HG02870 (cell line): Measurements from ENCODE around the gene USH1C.

ENCODE experiments used
- ATAC-seq: cut with Tn5 transposase; IDR thresholded peaks from one replicate; pipeline ENCODE4 v1.9.1; 2021; ENCODE audit warnings: mild to moderate bottlenecking, moderate library complexity; ENCODE audit not compliant: unreplicated experiment

The USH1C gene

DNA sequence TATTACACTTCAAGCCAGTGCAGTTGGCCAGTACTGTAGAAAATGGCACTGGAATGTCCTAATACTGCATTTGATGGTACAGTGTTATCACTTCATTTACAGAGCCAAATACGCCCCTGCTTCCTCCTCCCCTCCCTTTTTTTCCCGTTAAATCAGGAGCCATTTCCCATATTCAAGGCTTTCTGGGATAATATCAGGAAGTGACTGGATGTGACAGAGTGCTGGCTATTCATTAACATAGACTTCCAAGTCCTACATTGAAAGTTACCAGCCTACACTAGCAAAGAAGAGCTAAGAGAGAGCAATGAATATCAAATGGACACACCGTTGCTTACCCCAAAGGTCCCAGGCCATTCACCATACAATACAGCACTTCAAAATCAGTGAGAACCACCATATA, 35.4 kb downstream of the USH1C start:
- no peak for ATAC-seq

DNA sequence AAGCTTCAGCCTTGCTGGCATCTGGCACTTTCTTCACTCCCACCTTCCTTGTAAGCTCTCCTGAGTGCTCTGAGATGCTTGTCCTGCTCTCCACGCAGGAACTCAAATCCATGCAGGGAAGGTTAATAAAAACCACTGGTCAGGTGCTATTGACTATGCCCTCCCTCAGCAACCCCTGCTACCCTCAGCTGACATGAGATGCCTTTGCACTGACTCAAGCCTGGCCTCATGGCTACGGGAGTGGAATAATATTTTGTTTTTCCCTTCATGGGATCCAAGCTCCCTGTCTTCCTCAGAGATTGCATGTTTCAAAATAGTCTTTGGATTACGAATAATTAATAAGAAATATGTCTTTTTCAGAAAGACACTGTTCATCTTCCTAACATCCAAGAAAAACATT, 35.9 kb downstream of the USH1C start:
- ATAC-seq: no peak

DNA sequence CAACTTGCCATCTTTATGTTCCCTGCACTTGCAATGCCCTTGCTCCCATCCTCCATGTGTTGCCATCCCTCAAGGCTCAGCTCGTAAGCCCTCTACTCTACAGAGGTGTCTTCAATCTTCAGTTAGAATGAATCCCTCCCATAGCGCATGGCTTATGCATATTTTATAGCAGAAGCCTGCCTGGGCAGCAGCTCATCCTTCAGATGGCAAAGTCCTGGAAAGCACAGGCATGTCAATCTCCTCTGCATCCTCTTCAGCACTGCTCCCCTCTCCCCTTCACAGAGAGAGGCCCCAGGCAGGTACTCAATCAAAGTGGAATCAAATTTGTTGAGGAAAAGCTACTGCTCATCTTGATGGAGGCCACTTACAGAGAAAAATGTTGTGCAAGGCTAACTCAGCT, 36.4 kb downstream of the USH1C start:
- no peak for ATAC-seq

DNA sequence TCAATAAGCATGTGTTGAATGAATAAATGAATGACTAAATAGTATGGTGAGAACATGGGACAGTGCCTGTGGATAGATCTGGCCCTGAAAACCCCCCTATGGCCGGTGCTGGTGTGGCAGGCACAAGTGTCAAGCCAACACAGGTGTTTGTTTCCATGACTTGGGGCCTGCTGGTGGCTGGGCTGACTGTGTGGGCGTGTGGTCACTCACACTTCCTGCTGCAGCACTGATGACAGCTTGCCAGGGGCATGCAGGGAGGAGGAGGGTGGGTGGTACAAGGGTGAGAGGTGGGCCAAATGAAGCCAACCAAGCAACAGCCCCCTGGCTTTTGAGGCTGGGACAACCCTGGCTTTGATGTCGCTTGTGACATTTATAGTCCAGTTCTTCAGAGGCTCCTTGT, 37.3 kb downstream of the USH1C start:
- no peak for ATAC-seq

DNA sequence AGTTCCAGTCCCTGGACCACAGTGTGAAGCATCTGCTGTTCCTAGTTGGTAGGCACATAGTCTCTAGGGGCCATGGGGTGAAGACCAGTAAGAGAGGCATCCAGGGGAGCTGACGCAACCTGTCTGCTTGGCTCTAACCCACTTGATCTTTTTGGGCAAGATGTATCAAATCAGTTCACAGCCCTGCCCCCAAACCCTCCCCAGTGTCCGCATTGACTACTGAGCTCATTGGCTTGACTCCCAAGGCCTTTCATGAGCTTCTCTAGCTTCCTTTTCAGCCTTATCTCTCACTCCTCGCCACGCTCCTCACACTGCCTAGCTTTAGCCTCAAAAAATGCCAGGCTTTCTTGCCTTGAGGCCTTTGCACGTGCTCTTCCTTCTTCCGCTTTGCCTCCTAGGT, 37.9 kb downstream of the USH1C start:
- no peak for ATAC-seq

DNA sequence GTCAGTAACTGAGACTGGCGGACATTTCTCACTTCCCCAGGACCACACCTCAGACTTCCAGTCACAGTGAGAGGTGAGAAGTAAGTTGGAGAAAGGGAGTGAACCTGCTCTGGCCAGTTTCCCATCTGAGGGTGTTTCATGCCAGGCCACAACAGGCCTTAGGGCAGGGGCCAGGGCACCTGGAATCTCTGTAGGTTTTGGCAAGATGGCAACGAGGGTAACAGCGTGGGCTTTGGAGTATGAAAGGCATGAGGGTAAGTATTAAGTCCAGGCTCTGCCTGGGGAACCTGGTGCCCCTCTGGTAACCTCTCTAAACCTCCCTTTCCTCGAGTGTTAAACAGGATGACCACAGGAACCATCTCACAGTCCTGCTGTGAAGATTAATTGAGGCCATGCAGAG, 39.1 kb downstream of the USH1C start:
- ATAC-seq: no peak

DNA sequence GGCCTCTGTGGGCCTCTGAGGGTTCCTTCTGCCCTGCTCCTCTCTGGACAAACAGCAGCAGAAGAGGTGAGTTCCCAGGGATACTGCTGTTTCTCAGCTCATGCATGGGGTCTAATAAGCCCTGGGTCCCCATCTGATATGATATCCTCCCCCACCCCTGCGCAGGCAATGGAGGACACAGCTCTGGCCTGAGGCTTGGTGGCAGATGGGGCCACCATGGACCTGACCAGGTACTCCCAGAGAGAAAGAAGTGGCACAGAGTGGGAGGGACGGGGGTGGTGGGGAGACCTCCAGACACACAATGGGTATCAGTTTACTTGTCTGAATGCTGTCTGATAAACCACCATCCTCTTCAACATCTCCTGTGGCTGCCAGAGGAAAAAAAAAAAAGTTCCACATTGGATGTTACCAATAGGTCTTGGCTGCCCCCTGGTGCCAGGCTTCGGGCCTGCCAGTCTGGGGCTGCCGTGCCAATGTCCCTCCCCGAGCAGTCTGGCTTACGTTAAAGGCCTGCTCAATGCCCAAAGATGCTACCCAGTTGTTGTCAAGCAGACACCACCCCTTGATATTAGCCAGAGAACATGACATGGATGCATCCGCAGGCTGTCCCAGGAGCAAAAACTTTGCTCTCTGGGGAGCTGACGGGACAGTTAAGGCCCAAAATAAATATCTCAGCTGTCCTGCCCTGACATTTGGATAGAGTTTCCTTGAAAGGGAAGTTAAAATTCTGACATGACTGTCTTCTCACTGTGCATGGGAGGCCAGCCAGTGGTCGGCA, 39.7 kb downstream of the USH1C start:
- ATAC-seq: no peak

DNA sequence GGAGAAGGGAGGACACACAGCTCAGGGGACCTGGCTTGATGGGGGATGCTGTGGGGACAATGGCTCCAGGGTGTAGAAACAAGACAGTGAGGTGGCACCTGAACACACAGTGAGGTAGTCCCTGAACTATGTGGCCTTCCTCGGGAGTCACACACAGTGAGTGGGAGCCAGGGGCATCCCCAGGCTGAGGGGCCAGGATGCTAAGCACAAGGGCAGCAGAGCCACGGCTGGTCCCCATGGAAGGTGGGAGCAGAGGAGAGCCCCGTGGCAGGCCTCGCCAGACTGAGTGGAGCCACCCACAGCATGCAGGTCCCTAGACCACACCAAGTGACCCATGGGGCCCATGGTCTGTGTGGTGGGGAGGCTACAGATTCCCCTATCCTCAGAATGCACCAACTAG, 41.6 kb downstream of the USH1C start:
- no peak for ATAC-seq

DNA sequence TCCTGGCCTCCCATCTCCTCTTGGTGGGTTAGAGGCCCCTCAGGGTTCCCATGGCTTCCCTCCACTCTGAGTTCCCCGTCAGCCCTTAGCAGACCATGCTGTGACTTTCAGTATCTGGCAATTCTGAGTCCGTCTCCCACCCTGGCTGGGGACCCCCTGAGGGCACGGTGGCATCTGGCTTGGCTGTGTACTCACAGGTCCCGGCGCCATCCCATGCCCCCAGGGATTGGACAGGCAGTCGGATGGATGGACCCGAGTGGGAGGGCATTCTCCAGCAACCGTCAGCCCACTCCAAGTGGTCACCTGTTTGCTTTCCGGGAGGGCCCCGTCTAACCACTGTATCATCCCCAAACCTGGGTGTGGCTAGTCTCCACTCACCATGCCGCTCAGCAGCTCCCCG, 43.5 kb downstream of the USH1C start:
- ATAC-seq: no peak

DNA sequence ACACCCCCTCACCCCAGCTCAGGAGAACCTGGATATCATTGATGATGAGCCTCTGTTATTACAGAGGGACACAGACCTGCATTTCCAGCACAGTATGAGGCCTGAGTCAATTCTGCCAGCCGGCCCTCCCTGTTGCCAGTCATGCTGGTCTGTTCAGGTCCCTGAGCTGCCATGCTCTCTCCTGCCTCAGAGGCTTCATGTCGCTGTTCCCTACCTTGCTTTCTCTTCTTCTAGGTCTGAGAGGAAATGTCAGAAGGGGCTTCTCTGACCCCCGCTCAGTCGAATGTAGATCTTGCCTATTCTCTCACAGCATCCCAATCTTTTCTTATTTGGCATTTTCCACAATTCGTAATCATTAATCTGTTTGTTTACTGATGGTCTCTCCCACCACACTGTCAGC, 45.7 kb downstream of the USH1C start:
- no peak for ATAC-seq

DNA sequence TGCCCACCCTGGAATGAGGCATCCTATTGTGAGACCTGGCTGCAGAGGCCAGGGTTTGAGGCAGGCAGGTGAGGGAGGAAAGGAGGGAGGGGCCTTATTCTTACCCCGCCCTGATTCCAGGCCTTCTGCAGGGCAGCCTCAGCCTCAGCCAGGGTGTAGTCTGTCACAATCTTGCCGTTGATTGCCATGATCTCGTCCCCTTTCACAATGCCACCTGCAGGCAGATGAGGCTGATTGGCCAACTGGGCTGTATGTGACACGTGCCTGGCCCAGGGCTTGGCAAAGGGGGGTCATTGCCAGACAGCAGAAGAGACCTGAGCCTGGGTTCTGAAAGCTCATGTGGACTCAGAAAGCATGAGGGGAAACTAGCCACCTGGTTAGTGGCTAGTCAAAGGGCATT, 46.2 kb downstream of the USH1C start:
- ATAC-seq: no peak

DNA sequence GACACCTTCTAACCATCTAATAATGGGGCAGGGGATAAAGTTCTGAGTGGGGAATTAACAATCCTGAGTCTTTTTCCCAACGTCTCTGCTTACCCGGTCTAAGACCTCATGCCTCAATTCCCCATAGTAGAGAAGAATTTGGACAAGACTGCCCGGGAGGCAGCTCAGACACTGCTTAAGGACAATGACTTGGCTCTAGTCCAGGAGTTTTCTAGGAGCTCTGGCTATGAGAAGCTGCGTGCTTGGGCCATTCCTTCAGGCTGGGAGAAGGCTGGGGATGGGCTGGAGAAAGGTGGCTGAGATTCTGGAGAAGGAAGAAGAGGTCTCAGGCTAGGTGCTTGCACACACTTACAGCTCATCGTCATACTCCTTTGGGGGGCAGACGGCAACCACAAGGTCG, 47.8 kb downstream of the USH1C start:
- no peak for ATAC-seq

DNA sequence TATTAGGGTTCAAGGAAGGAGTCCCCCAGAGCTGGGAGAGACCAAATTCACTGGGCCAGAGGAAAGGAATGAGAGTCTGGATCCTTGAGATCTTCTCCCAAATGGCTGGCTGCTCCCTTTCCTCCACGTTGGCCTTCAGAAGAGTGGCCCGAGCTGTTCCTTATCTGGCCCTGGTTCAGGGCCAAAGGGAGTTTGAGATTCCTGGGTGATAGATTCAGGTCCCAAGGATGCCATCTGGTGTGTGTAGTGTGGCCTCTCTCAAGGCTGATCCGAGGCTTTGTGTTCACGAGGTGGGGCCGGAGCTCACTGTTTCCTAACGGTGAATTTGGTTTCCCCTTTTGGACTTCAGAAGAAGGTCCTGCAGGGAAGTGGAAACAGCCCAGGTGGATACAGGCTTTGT, 50.2 kb downstream of the USH1C start:
- no peak for ATAC-seq

DNA sequence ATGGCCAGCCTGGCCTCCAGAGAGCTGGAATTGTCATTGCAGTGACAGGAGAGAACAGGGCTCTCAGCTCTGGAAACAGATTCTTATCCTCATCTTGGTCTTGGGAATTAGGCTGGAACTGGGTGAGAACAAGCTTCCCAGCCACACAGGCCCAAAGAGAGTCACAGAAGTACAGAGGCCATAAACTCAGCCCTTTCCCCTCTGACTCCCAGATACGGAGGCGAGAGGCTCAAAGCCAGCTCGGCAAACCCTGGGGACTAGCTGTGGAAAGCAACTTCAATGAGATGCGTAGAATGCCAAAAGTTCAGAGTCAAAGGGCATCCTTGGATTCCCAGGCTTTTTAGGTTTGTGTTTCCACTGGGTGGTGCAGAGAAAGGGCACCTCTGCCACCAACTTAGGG, 53.3 kb downstream of the USH1C start:
- no peak for ATAC-seq

DNA sequence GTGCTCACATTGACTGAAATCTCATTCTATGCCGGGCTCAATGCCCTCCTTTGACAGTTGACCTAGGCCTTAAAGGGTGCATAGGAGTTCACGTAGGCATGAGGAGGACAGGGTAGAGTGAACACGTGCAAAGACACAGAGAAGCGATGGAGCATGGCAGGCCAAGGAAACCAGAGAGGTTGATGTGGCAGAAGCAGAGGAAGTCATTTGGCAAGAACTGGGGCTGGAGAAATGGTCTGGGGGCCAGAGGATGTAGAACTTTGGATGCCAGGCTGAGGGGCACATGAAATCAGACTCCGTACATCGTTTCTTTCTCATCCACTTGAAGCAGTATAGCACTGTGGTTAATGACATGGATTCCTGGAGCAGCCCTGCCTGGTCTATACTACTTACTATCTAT, 54.0 kb downstream of the USH1C start:
- no peak for ATAC-seq

DNA sequence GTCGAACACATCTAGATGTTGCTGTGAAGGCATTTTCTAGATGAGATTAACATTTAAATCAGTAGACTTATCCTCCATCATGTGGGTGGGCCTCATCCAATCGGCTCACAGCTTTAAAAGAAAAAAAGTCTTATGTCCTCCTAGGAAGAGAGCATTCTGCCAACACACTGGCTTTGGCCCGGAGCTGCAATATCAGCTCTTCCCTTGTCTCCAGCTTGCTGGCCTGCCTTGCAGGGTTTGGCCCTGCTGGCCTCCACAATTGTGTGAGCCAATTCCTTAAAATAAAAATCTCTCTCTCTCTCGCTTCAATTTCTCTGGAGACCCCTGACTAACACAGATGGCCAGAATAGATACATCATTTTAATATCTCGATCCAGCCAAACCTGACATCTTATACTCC, 54.5 kb downstream of the USH1C start:
- ATAC-seq: no peak

DNA sequence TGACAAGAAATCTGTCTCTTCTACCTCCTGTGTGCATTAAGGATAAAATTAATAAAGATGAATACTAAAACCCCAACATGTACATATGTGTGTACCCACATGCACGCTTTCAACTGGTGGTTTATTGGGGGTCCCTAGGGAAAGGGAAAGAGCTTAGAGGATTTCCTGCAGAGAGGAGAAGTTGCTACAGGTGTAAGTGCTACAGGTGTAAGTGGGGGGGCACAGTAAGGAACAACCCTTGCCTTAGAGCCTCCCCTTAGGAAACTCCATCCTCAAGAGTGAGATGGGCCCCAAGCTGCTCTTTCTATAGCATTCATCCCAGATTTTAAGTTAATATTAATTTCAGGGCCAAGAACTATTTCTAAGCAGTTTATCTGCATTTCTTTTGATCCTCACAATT, 55.7 kb downstream of the USH1C start:
- ATAC-seq: no peak

DNA sequence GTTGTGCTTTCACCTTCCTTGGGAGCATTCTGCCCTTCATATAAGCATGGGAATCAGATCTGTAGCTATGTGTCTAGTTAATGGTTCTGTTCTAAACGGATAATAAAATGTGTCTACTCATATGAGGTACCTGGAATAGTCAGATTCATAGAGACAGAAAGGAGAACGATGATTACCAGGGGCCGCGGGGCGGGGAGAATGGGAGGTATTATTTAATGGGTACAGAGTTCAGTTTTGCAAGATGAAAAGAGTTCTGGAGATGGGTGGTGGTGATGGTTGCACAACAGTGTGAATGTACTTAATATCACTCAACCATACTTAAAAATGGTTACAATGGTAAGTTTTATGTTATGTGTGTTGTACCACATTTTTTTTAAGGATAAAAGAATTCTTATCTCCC, 57.6 kb downstream of the USH1C start:
- ATAC-seq: no peak

DNA sequence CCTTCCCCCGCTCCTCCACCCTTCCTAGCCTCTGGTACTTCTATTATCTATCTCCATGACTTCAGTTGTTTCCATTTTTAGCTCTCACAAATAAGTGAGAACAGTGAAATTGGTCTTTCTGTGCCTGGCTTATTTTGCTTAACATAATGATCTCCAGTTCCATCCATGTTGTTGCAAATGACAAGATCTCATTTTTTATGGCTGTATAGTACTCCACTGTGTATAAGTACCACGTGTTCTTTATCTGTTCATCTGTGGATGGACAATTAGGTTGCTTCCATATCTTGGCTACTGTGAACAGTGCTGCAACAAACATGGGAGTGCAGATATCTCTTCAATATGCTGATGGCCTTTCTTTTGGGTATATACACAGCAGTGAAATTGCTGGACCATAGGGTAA, 60.7 kb downstream of the USH1C start:
- no peak for ATAC-seq

DNA sequence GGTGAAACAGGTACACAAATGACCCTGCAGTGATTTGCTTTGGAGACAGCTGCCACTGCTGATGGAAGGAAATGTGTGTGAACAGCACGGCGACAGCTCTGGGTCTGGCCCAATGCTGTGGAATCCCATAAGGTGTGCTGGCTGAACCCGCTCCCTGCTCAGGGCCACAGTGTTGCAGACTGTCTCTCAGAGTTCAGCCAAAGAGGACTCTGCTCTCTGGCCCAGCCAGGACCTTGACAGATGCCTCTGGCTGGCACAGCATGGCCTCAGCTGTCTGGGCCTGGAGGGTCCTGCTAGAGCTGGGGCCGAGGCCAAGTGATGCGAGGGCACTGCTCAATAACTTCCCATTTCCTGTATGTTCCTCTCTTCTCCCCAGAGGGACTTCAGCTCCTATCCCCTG, 62.3 kb downstream of the USH1C start:
- ATAC-seq: no peak

DNA sequence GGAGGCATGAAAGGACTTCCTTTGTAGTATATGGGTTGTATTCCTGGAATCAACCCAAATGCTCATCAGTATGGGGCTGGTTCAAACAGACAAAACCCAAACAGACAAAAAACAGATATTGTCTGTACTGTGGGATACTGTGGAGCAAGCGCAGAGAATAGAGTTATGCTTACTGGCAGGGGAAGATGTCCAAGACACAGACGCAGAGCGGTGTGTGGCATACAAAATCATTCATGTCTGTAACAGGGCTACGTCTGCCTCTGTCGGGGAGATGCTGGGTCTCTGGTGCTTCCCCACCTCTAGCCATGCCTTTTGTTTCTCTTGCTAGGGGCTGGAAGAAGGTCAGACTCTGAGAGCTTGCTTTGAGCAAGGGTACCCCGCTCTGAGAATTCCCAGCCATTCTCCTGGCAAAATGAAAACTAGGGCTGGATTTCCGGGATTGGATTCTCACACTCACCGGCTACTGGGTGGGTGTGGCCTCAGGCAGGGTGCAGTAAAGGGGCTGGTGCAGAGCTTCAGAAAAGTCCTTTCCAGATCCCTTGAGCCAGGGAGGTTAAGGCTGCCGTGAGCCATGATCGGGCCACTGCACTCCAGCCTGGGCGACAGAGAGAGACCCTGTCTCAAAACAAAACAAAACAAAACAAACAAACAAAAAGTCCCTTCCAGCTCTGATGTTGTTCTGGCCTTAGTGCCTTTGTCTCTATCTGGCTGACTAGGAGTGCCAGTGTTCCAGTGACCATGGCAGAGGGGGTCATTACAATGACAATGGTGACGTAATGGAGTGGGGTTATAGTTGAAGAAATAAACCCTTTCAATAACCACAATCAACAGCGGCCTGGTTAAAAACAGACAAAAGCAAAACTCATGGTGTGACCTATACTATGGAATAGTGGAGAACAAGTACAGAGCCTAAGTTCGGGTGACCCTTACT, 64.7 kb downstream of the USH1C start:
- no peak for ATAC-seq

DNA sequence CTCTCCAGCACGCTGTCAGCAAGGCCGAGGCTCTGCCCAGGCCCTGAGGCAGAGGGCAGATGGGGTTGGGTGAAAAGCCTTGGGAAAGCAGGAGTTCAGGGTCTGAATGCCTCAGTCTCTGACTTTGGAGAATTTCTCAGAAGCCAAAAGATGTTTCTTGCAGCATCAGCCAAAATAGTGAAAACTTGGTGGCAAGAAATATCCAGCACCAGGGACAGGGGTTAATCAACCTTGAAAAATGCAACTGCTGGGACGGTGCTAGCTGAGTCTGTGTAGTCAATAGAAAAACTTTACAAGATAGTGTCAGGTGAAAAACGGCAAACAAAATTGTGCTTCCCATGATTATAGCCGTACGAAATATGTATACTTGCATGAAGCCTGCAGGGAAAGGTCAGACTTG, 66.1 kb downstream of the USH1C start:
- no peak for ATAC-seq
